HG03439 (cell line): ENCODE results near the gene TRIM74.
"Not testable (repeated sequence)": the region's sequence is repeated elsewhere in the genome, so short reads cannot be mapped to it uniquely, and the experiment has no call there.

Experiments
- ATAC-seq: cut with Tn5 transposase; IDR thresholded peaks from one replicate; pipeline ENCODE4 v1.9.1; 2021; ENCODE audit warnings: mild to moderate bottlenecking, moderate library complexity; ENCODE audit not compliant: unreplicated experiment

TRIM74 gene

GRCh38 chr7:72968980-72969516, at the start of gene TRIM74:
TRIM74 (minus strand) TSS chr7:72969466; CDS start chr7:72966157, 3,309 bp downstream.
- not testable (repeated sequence) for ATAC-seq

GRCh38 chr7:73006491-73006890, 37.2 kb upstream of the TRIM74 start:
- not testable (repeated sequence) for ATAC-seq

- peak; percentile 76 for ATAC-seq
Observed at GRCh38 chr7:73005693-73006447, 36.6 kb upstream of the TRIM74 start.

DNA sequence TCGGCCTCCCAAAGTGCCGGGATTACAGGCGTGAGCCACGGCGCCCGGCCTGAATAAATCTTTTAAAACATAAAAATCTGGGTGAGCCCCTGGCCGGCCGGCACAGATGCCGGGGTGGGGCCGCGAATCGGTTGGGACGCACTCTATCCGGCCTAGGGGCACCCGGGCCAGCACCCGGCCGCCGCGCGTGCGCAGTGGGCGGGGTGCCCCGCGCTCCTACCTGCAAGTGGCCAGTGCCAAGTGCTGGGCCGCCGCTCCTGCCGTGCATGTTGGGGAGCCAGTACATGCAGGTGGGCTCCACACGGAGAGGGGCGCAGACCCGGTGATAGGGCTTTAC, 36.1 kb upstream of the TRIM74 start:
- ATAC-seq = peak; percentile 85

DNA sequence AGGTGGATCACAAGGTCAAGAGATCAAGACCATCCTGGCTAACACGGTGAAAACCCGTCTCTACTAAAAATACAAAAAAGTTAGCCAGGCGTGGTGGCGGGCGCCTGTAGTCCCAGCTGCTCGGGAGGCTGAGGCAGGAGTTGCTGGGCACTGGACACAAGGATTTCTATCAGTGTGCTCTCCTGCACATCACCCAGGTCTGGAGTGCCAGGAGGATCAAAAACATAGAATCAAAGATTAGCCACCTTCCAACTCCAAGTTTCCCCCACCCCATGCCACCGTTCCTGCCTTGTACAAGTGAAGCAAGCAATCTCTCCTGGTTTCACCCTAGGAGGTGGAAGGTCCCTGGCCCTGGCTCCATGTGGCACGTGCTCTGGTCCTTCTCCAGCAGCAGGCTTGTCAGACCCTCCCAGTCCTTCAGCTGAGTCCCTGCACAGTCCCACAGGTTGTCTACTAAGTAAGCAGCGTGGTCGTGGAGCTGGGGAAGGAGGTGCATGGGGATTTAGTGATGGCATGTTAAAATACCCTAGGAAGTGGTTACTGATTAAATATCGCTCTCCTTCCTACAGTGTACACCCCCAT, 28.7 kb upstream of the TRIM74 start:
- ATAC-seq = not testable (repeated sequence)

DNA sequence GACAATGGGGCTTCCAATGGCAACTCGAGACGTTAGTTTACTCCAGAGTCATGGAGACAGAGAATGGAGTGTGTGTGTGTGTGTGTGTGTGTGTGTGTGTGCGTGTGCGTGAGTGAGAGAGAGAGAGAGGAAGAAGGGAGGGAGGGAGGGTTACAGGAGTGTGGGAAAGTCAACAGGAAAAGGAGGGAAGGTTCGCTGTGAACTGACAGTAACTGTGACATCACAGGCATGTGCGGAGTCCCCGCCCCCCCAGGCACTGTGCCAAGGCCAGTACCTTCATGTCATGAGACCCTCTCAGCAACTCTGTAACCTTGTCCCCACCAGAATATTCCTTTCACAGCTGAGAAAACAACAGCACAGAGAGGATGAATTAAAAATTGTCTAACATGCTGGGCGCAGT, 28.2 kb upstream of the TRIM74 start:
- ATAC-seq = not testable (repeated sequence)

DNA sequence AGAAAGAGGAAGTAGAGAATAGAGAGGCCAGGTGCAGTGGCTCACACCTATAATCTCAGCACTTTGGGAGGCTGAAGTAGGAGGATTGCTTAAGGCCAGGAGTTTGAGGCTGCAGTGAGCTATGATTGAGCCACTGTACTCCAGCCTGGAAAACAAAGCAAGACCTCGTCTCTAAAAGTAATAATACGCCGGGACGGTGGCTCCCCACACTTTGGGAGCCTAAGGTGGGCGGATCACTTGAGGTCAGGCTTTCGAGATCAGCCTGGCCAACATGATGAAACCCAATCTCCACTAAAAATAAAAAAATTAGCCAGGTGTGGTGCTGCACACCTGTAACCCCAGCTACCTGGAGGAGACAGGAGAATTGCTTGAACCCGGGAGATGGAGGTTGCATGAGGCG, 26.2 kb upstream of the TRIM74 start:
- not testable (repeated sequence) for ATAC-seq

- ATAC-seq = not testable (repeated sequence)
Observed at GRCh38 chr7:72990146-72990913, 21.1 kb upstream of the TRIM74 start.

DNA sequence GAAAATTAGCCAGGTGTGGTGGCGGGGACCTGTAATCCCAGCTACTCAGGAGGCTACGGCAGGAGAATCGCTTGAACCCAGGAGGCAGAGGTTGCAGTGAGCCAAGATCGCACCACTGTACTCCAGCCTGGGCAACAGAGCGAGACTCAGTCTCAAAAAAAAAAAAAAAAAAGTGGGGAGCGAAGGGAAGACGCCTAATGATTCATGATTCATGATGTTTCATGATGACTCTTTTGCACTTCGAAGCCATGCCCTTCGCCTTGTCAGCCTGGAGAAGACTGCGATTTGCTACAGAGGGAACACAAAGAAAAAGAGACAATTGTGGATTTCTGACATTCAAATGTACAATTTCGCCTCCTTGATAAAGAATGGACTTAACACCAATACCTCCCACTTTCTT, 12.8 kb upstream of the TRIM74 start:
- not testable (repeated sequence) for ATAC-seq

DNA sequence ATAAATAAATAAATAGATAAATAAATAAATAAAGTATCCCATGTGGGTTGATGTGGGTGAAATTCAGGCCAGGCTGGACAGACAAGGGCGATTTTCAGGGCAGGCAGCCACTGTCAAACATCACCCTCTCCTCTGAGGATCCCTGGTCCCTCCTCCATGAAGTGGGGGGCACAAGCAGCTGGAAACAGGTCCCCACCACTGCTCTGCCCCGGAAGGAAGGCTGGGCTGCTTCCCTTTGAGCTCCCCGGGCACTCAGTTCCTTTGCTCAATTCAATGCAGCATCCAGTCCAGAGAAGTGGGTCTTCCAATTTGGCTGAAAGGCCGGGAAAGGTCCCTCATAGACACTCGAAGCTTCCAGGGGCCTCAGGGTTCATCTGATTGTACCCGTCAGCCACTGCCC, 11.1 kb upstream of the TRIM74 start:
- not testable (repeated sequence) for ATAC-seq

- not testable (repeated sequence) for ATAC-seq
Observed at GRCh38 chr7:72976434-72976833, 7.2 kb upstream of the TRIM74 start.

DNA sequence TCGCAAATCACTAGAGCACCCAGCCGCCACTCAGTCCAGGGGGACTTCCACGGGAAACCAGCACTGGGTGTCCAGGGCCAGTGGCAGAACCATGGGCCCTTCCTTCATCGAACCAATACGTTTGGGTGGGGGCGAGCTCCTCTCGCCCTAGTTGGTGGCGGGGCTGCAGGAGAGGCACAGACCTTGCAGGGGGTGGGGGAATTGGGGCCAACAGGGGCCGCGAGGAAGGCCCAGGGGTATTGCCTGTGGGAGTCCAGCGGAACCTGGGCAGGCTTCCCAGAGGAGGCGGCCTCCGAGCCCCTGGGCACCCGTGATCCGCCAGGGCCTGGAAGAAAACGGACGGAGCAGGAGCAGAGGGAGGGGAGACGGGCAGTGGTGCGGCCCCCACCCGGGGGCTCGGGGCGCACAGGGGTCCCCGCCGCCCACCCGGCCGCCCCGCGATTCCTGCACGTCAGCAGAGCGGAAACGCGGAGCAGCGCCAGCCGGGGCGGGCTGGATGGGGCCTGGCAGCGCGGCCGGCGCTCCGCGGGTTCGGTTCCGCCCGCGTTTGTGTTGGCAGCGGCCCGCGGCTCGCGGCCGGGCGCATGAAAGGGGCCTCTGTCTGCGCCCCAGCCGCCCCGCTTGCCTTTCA, 6.5 kb upstream of the TRIM74 start:
- not testable (repeated sequence) for ATAC-seq

- ATAC-seq = not testable (repeated sequence)
Observed at GRCh38 chr7:72974781-72975180, 5.5 kb upstream of the TRIM74 start.

GRCh38 chr7:72971505-72971904, 2.2 kb upstream of the TRIM74 start:
- ATAC-seq = not testable (repeated sequence)

GRCh38 chr7:72969688-72970087, 422 bp upstream of the TRIM74 start:
- not testable (repeated sequence) for ATAC-seq

- not testable (repeated sequence) for ATAC-seq
Observed at GRCh38 chr7:72966892-72967291, 2.4 kb downstream of the TRIM74 start.

DNA sequence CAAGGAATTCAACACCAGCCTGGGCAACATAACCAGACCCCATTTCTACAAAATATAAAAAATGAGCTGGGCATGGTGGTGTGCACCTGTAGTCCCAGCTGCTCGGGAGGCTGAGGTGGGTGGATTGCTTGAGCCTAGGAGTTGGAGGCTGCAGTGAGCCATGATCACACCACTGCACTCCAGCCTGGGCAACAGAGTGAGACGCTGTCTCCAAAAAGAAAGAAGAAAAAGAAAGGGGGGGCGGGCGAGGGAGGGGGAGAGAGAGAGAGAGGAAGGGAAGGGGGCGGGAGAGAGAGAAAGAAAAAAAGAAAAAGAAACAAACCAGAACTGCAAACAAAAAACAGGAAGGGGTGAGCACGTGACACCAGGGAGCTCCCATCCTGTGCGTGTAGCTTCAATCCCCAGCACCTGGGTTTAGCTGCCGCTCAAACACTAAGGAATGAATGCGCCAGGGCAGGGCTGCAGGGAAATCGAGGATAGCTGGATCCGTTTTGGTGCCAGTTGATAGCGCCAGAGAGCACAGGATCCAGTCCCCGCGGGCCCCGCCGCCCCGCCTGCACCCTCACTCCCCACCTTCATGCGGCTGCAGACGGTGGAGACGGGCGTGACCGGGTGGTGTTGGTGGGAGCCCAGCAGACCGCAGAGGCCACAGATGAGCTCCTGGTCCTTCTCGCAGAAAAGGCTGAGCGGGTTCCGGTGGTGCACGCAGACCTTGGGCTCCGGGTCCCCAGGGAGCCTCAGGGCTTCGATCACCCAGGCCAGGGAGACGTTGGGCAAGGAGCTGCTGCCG, 3.9 kb downstream of the TRIM74 start:
- ATAC-seq = not testable (repeated sequence)

DNA sequence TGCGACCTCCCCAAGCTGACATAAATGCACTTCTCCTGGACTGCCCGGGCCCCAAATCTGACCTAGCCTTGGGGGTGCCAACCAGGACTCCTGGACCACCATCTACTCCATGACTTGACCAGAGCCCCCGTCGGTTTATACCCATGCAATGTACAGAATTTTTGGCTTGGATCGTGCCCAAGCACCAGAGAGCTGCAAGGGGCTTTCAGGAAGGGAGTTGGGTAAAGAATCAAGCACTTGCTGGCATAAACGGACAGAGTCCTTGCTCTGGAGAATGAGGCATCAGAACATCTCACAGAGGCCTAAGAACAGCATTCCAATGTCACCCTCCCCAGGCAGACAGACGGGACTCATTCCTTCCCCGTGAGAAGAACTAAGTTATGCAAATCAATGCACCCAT, 6.2 kb downstream of the TRIM74 start:
- not testable (repeated sequence) for ATAC-seq

DNA sequence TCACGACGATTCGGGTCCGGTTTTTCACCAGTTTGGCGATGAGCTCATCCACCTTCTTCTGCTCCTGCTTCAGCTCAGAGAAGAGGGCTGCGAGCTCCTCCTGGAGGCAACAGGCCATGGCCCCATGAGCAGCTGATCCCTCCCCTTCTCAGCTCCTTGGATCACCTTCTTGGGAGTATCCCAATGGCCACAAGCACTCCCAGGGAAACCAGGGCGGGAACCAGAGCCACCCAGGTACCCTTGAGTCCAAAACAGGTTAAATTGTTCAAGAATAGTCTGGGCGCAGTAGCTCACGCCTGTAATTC, 8.0 kb downstream of the TRIM74 start:
- not testable (repeated sequence) for ATAC-seq

DNA sequence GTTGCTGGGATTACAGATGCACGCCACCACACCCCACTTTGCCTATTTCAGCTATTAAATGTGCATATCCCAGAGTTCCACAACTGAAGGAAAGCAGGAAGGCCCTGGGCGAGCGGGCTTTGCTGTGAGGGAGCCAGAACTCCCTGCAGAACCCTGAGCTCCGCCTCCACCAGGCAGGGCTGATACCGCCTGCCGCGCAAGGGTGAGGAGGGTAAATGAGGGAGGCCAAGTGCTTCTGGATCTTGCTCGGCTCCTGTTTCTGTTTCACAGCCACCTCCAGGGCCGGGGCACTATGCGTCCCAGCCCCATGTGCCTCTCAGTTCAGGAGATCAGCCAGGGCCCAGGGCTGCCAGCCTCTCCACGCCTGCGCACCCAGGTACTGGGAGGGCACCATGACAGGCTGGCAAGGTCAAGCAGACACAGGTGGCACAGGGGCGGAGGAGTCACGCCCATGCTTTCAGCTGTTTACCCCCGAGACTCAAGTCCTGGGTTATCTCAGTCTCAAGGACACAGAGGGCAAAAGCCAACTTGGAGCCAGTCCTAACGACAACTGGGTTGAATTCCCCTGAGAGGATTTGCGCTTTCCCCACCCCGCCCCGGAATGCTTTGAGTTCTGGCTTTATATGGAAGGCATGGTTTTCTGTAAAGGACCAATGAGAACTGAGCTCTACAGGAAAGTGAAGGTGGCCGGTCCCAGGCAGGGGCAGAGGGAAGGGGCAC, 8.5 kb downstream of the TRIM74 start:
- ATAC-seq = not testable (repeated sequence)
